HEK293T (cell line): ENCODE data around the gene CHMP3.

ENCODE experiments used
- CTCF ChIA-PET: fragments of 350-600 bp; formaldehyde crosslinking; extraction: SDS; loops from one replicate; lab custom pipeline; 2021; ENCODE audit warnings: antibody characterized with exemption, inconsistent platforms; lab: Yijun Ruan, JAX
- POLR2A ChIA-PET: fragments of 350-600 bp; formaldehyde crosslinking; extraction: SDS; loops from one replicate; lab custom pipeline; 2020; ENCODE audit warnings: antibody characterized with exemption, inconsistent platforms; lab: Yijun Ruan, JAX
- DNase-seq: peaks from one replicate; pipeline ENCODE4 v3.0.0; 2012; ENCODE audit warnings: mixed read lengths; ENCODE audit errors: extremely low spot score
- ARNT ChIP-seq: fragments of 450-650 bp; IDR thresholded peaks from 2 replicates; pipeline ENCODE4 v1.6.1; 2017; ENCODE audit warnings: mild to moderate bottlenecking
- BHLHE40 ChIP-seq: fragments of 450-650 bp; IDR thresholded peaks from 2 replicates; pipeline ENCODE4 v1.6.1; 2016; ENCODE audit warnings: mild to moderate bottlenecking, moderate library complexity, borderline replicate concordance
- CTBP1 ChIP-seq: fragments of 450-650 bp; IDR thresholded peaks from 2 replicates; pipeline ENCODE4 v1.6.1; 2016; ENCODE audit warnings: borderline replicate concordance
- ELF4 ChIP-seq: fragments of 450-650 bp; IDR thresholded peaks from 2 replicates; pipeline ENCODE4 v1.6.1; 2017; ENCODE audit warnings: antibody characterized with exemption
- FOXA1 ChIP-seq: fragments of 450-650 bp; IDR thresholded peaks from 2 replicates; pipeline ENCODE4 v1.6.1; 2016; ENCODE audit warnings: mild to moderate bottlenecking
- FOXK2 ChIP-seq: fragments of 450-650 bp; IDR thresholded peaks from 2 replicates; pipeline ENCODE4 v1.6.1; 2016; ENCODE audit warnings: mild to moderate bottlenecking
- FOXM1 ChIP-seq: fragments of 450-650 bp; IDR thresholded peaks from 2 replicates; pipeline ENCODE4 v1.6.1; 2017; ENCODE audit warnings: mild to moderate bottlenecking, borderline replicate concordance
- HDGF ChIP-seq: fragments of 450-650 bp; IDR thresholded peaks from 2 replicates; pipeline ENCODE4 v1.6.1; 2017; ENCODE audit warnings: antibody characterized with exemption, borderline replicate concordance
- L3MBTL2 ChIP-seq: fragments of 450-650 bp; conservative IDR thresholded peaks from 2 replicates; pipeline ENCODE4 v1.6.1; 2016; ENCODE audit warnings: mild to moderate bottlenecking
- LEF1 ChIP-seq: fragments of 450-650 bp; IDR thresholded peaks from 2 replicates; pipeline ENCODE4 v1.6.1; 2017; ENCODE audit warnings: mild to moderate bottlenecking, borderline replicate concordance
- NFRKB ChIP-seq: fragments of 450-650 bp; IDR thresholded peaks from 2 replicates; pipeline ENCODE4 v1.6.1; 2016; ENCODE audit warnings: mild to moderate bottlenecking, moderate library complexity
- SP1 ChIP-seq: fragments of 450-650 bp; IDR thresholded peaks from 2 replicates; pipeline ENCODE4 v1.6.1; 2017
- SUZ12 ChIP-seq: fragments of 450-650 bp; IDR thresholded peaks from 2 replicates; pipeline ENCODE4 v1.6.1; 2016; ENCODE audit warnings: mild to moderate bottlenecking
- TARDBP ChIP-seq: fragments of 450-650 bp; IDR thresholded peaks from 2 replicates; pipeline ENCODE4 v1.6.1; 2016
- ZNF384 ChIP-seq: fragments of 450-650 bp; IDR thresholded peaks from 2 replicates; pipeline ENCODE4 v1.6.1; 2016
- TF ChIP-seq, protein P1 (sequence below): fragments of 450-650 bp; IDR thresholded peaks from 2 replicates; pipeline ENCODE4 v1.6.1; 2016

Gene CHMP3

DNA sequence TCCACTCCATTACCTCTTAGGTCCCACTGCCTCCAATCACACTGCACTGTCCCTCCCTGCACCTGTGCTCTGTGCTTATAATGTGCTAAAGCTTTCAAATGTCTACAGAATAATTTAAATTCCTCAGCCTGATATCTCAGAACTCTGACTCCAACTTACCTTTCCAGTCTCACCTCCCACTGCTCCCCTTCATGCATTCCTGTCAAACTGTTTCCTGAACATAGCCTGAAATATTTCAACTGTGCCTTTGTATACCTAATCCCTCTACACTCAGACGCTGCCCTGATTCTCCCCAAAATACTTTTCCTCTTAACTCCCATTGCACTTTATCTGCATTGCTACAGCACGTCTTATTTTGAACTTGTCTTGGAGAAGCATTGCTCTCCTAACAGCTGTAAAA lies 40.5 kb downstream of the CHMP3 start:
- POLR2A ChIA-PET, result no interaction called here
- DNase-seq, result no peak
- CTCF ChIA-PET, result no interaction called here
- TF ChIP-seq SP1 (no peak), TARDBP (no peak), LEF1 (no peak), ELF4 (no peak), L3MBTL2 (no peak), FOXM1 (no peak), FOXA1 (no peak), SUZ12 (no peak), HDGF (no peak), NFRKB (no peak), ZNF384 (no peak), CTBP1 (no peak), FOXK2 (no peak)

DNA sequence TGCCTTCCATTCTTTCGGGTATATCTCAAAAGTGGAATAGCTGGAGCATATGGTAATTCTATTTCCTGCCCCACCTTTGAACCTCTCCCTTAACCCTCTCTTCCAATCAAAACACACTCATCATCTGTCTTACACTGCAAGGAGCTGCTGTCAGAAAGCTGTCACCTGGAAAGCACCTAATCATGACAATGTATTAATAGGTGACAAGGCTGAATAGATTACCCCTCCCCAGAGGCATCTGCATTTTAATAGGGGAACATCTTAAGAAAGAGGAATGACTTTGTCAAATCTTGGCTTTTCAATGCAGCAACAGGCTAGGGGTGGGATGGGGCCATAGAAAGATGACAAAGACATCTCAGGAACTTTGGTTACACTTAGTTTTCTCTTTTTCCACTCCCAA lies 41.3 kb downstream of the CHMP3 start:
- DNase-seq, result no peak
- TF ChIP-seq LEF1 (no peak), L3MBTL2 (no peak), FOXM1 (no peak), FOXA1 (no peak), NFRKB (no peak), BHLHE40 (no peak), FOXK2 (no peak), TARDBP (no peak), ZNF384 (no peak), SUZ12 (no peak), ARNT (no peak), HDGF (no peak), SP1 (no peak), CTBP1 (no peak)
- TF ChIP-seq, protein P1, sequence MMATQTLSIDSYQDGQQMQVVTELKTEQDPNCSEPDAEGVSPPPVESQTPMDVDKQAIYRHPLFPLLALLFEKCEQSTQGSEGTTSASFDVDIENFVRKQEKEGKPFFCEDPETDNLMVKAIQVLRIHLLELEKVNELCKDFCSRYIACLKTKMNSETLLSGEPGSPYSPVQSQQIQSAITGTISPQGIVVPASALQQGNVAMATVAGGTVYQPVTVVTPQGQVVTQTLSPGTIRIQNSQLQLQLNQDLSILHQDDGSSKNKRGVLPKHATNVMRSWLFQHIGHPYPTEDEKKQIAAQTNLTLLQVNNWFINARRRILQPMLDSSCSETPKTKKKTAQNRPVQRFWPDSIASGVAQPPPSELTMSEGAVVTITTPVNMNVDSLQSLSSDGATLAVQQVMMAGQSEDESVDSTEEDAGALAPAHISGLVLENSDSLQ, result no peak
- POLR2A ChIA-PET, result no interaction called here
- CTCF ChIA-PET, result no interaction called here

DNA sequence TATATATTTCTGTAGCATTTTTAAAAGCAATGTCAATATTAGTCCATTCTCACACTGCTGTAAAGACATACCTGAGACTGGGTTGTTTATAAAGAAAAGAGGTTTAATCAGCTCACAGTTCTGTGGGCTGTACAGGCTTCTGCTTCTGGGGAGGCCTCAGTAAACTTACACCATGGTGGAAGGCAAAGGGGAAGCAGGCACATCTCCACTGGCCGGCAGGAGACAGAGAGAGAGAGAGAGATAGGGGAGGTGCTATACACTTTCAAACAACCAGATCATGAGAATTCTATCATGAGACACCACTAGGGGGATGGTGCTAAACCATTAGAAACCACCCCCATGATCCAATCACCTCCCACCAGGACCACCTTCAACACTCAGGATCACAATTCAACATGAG lies 43.1 kb downstream of the CHMP3 start:
- POLR2A ChIA-PET, result no interaction called here
- CTCF ChIA-PET, result no interaction called here
- no peak for DNase-seq
- TF ChIP-seq NFRKB, result no peak
- TF ChIP-seq HDGF, result no peak
- TF ChIP-seq FOXK2, result no peak
- TF ChIP-seq ZNF384, result no peak
- TF ChIP-seq SP1, result no peak
- no peak for TF ChIP-seq ARNT
- no peak for TF ChIP-seq ELF4
- no peak for TF ChIP-seq FOXM1
- TF ChIP-seq CTBP1, result no peak
- TF ChIP-seq BHLHE40, result no peak
- TF ChIP-seq SUZ12, result no peak
- TF ChIP-seq FOXA1, result no peak
- TF ChIP-seq TARDBP, result no peak
- TF ChIP-seq, protein P1, result no peak
- TF ChIP-seq LEF1, result no peak
- no peak for TF ChIP-seq L3MBTL2

DNA sequence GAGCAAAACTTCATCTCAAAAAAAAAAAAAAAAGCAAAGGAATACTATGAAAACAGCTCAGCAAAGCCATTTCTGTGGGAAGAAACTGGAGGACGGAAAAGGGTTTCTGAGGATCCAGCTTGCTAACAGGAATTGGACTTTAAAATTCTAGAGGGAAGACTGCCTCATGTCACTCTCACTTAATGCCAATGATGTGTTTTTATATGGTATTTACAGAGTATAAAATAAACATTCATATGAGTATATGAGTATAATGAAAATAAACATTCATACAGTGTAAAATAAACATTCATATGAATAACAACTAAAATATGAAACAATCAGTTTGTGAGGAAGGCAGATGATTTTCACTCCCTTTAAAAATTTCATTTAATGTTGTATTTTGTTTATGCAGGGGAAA lies 43.9 kb downstream of the CHMP3 start:
- DNase-seq, result no peak
- ChIA-PET POLR2A (no interaction called here), CTCF (no interaction called here)
- TF ChIP-seq ZNF384, result no peak
- TF ChIP-seq NFRKB, result no peak
- no peak for TF ChIP-seq CTBP1
- no peak for TF ChIP-seq LEF1
- TF ChIP-seq SUZ12, result no peak
- no peak for TF ChIP-seq BHLHE40
- TF ChIP-seq ARNT, result no peak
- no peak for TF ChIP-seq SP1
- TF ChIP-seq FOXK2, result no peak
- no peak for TF ChIP-seq TARDBP
- TF ChIP-seq, protein P1, result no peak

DNA sequence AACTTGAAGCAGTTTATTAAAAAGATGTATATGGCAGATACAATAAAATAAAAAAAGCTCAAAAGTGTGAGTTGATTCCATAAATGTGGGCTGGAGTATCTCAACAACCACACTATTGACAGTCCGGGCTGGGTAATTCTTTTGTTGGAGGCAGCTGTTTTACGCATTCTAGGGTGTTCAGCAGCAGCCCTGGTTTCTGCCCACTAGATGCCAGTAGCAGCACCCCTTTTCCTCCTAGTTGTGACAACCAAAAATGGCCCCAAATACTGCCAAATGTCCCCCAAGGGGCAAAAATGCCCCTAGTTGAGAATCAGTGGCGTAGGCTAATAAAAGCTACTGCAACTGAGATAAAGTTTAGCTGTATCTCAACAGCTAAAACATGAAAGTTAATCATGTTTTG lies 44.8 kb downstream of the CHMP3 start:
- POLR2A ChIA-PET, result no interaction called here
- no peak for DNase-seq
- CTCF ChIA-PET, result interaction anchor here (0.7 kb wide), 1 partner anchor 12 kb away, joined by 3 read pairs; no protein-coding TSS in a partner anchor
- no peak for TF ChIP-seq FOXA1
- no peak for TF ChIP-seq SUZ12
- no peak for TF ChIP-seq BHLHE40
- TF ChIP-seq CTBP1, result no peak
- TF ChIP-seq ARNT, result no peak
- TF ChIP-seq L3MBTL2, result no peak
- TF ChIP-seq LEF1, result no peak
- no peak for TF ChIP-seq HDGF
- TF ChIP-seq TARDBP, result no peak
- no peak for TF ChIP-seq FOXK2
- TF ChIP-seq ZNF384, result no peak

DNA sequence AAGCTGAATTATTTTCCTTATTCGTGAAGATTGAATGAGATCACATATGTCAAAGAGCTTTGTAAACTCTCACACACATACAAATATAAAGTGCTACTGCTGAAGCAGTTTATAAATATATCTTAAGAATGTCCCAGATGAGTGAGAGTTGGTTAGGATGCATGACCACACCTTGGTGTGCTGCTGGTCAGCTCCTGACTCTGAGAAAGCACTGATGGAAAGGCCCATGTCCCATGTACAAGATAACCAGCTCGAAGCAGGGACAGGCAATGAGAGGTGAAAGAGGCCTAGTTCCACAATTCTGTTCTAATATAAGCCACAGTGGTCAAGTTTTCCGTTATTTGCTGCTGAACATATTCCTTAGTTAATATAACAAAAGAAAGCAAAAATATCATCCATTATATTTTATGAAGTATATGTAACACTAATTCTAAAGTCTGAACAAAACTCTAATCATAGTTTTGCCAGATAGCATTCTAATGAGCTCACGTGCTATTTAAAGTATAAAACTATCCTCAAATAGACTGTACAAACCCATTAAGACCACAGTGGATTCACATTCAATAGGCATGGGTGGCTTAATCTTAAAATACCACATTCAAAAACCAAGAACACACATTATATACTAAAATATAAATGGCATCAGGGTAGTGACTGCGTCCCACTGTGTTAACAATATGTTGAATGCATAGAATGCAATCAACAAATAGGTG lies 49.1 kb downstream of the CHMP3 start:
- DNase-seq, result no peak
- POLR2A ChIA-PET, result no interaction called here
- TF ChIP-seq LEF1 (no peak), ZNF384 (no peak), CTBP1 (no peak), SUZ12 (no peak), NFRKB (no peak), L3MBTL2 (no peak), TARDBP (no peak), HDGF (no peak), ELF4 (no peak), FOXM1 (no peak), ARNT (no peak), FOXA1 (no peak), BHLHE40 (no peak), SP1 (no peak), FOXK2 (no peak)
- TF ChIP-seq, protein P1, result no peak
- CTCF ChIA-PET, result no interaction called here
